Spinal cord (tissue), 10 donors: ENCODE results near the gene LMNB1. TPM values are rescaled to one million over a fixed set of nuclear protein-coding genes. Genes with fewer than 3 reads are reported as not detected.

Experiments
- DNase-seq, 6 donors: peaks; one replicate each; pipeline versions ENCODE4 v3.0.0 to v3.0.0-alpha.2; 2013 to 2015; ENCODE audit warnings: low spot score in 6 of 6, low read depth in 4 of 6
- H3K27ac ChIP-seq: one replicate; pipeline ENCODE4 v1.5.1; 2013; ENCODE audit warnings: low read depth, low read length, control low read depth
- H3K27me3 ChIP-seq: one replicate; pipeline ENCODE4 v1.6.1; 2013; ENCODE audit warnings: low read length; ENCODE audit not compliant: control insufficient read depth, insufficient read depth
- H3K36me3 ChIP-seq: one replicate; pipeline ENCODE4 v1.6.1; 2013; ENCODE audit warnings: low read length; ENCODE audit not compliant: control insufficient read depth, insufficient read depth
- H3K4me1 ChIP-seq: one replicate; pipeline ENCODE4 v1.6.1; 2013; ENCODE audit warnings: low read length; ENCODE audit not compliant: control insufficient read depth, insufficient read depth
- H3K4me3 ChIP-seq: one replicate; pipeline ENCODE4 v1.5.1; 2013; ENCODE audit warnings: low read depth, low read length, control low read depth
- H3K9me3 ChIP-seq: one replicate; pipeline ENCODE4 v1.6.1; 2013; ENCODE audit warnings: low read length; ENCODE audit not compliant: control insufficient read depth, insufficient read depth
- WGBS: methylation state at CpG from one replicate; pipeline ENCODE4 v1.1.5; 2013; ENCODE audit warnings: missing lambda C conversion rate; ENCODE audit not compliant: insufficient coverage; 5-methylcytosine and 5-hydroxymethylcytosine counted together
- polyA plus RNA-seq, 2 donors: library from polyadenylated mRNA; unstranded; fragments of 120-200 nt; gene quantifications; one replicate each; pipeline ENCODE4 v1.2.1, GENCODE V29; 2013; ENCODE audit not compliant: insufficient read length in 2 of 2
- small RNA-seq: library from RNA; depleted of rRNA; stranded (forward); fragments of <200 nt; gene quantifications from one replicate; pipeline ENCODE3, GENCODE V24; 2014; ENCODE audit warnings: low replicate concordance
- total RNA-seq, 2 donors: library from RNA; depleted of rRNA in 1 of 2; stranded (reverse); fragments of 120-200 nt in 1 of 2; fragments of >200 nt in 1 of 2; gene quantifications; one replicate each; pipeline versions ENCODE4 v1.2.3 to v1.2.4, GENCODE V29; 2013 to 2014
- donor health status: healthy.

The LMNB1 gene
- total and polyA plus RNA-seq, 4 donors: 38.6 to 63.6 (median 46.9) TPM

GRCh38 chr5:126878634-126879033 lies 101.7 kb downstream of the LMNB1 start:
- Histone ChIP-seq H3K4me3 (no peak overlapping the region), H3K27ac (no peak overlapping the region), H3K27me3 (no peaks in the 10 kb centered on the region), H3K9me3 (no peaks in the 10 kb centered on the region), H3K4me1 (peaks cover 14% of the 10 kb centered on the region), H3K36me3 (peaks cover 4% of the 10 kb centered on the region)
- no peak for DNase-seq
- WGBS: 94% methylated on average over 3 of the region's 4 CpGs

GRCh38 chr5:126881821-126882600 lies 105.1 kb downstream of the LMNB1 start:
- DNase-seq: no peak
- WGBS: no CpG with 5 or more reads among the region's 5 CpGs
- H3K27me3 ChIP-seq: no peaks in the 10 kb centered on the region
- no peaks in the 10 kb centered on the region for H3K36me3 ChIP-seq
- peaks cover 5% of the 10 kb centered on the region for H3K4me1 ChIP-seq
- H3K27ac ChIP-seq: no peak overlapping the region
- H3K9me3 ChIP-seq: no peaks in the 10 kb centered on the region
- no peak overlapping the region for H3K4me3 ChIP-seq

DNA sequence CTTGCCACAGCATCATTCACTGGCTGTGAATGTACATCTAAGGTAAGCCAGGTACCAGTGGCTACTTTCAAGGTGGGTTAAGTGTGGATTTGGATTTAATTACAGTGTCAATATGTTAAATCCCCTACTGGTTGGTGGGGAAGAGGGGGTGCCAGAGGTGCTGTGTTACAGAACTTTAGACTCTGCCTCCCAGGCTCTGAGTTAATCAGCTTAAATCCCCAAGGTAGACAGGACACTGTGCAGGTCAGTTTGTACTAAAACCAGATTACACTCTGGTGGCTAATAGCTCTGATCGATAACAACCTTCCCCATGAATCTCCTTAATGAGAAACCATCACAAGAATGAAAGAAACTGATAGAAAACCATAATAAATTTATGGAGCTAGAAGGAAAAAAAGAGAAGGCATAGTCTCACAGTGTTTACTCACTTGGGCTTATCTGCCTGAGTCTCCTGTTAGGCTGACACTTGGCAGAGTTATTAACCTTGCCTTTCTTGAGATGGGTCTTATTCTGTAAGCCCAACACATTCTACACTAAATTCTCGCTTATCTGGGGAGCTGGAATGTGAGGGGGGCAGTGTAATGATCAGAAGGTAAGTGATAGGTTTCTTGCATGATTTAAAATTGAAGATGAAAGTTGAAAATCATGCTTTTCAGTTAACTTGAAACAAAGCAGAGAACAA lies 106.8 kb downstream of the LMNB1 start:
- no peaks in the 10 kb centered on the region for H3K9me3 ChIP-seq
- no CpG with 5 or more reads among the region's 2 CpGs for WGBS

GRCh38 chr5:126884269-126884819 lies 107.4 kb downstream of the LMNB1 start:
- 66% methylated on average over 5 of the region's 5 CpGs for WGBS
- Histone ChIP-seq H3K27me3 (no peaks in the 10 kb centered on the region), H3K4me1 (no peaks in the 10 kb centered on the region), H3K4me3 (no peak overlapping the region), H3K27ac (no peak overlapping the region), H3K9me3 (no peaks in the 10 kb centered on the region), H3K36me3 (no peaks in the 10 kb centered on the region)
- no peak for DNase-seq

More for the DNA sequence above, 106.8 kb downstream of the LMNB1 start:
- no peaks in the 10 kb centered on the region for H3K4me1 ChIP-seq
- no peak for DNase-seq
- no peaks in the 10 kb centered on the region for H3K27me3 ChIP-seq
- H3K36me3 ChIP-seq: no peaks in the 10 kb centered on the region
- no peak overlapping the region for H3K4me3 ChIP-seq
- H3K27ac ChIP-seq: no peak overlapping the region

Small RNA genes lying within 50 kb of the gene (small RNA-seq; reads per million reads assigned to genes)
- not detected for gene RNU6-752P

Other genes starting within 250 kb of the LMNB1 start
- gene ALDH7A1, start 181.9 kb upstream of the LMNB1 start, total RNA-seq: 10 to 100 TPM; 49.1 to 64.5 TPM
- 100 to 1,000 TPM; 106 to 112 TPM for gene ALDH7A1, start 181.9 kb upstream of the LMNB1 start, polyA plus RNA-seq
- gene PHAX, start 176.2 kb upstream of the LMNB1 start, total RNA-seq: 10 to 100 TPM; 64.5 to 85.4 TPM
- gene PHAX, start 176.2 kb upstream of the LMNB1 start, polyA plus RNA-seq: 10 to 100 TPM; 65.5 to 97.5 TPM